Measurements from ENCODE around the gene BLACAT1. TPM values are rescaled to one million over a fixed set of nuclear protein-coding genes. Genes with fewer than 3 reads are reported as not detected.

BLACAT1 gene
- total and polyA plus RNA-seq, 9 of the 15 experiments (the other 6 are each of a cell fraction or from before 2014, with no cell fraction given): 0.10 to 5.9 (median 0.73) TPM

GRCh38 chr1:205502992-205503391 is 47.1 kb upstream of the BLACAT1 start (continued):
- no peak for TF ChIP-seq ARNT (IDR thresholded peaks at IDR 0.05)
- TF ChIP-seq ZNF57 (CRISPR knock-in tag; IDR thresholded peaks at IDR 0.05): no peak

GRCh38 chr1:205502111-205502810 is 46.4 kb upstream of the BLACAT1 start:
- DNase-seq (ENCODE audit: extremely low read depth in 1 of 4, low spot score in 3 of 4) (no peak), ATAC-seq (no peak), FAIRE-seq (no peak)
- peaks cover 0 to 17% of the 10 kb centered on the region in 2 experiments; a peak in 2 of 5 replicates for H3K4me1 ChIP-seq (replicated peaks in 1 of 2; ENCODE audit: control insufficient read depth in 2 of 2, insufficient read depth in 2 of 2, low read length in 2 of 2)
- H3K27ac ChIP-seq (ENCODE audit: extremely low read depth, low read depth, low read length): no peak overlapping the region
- H3K4me3 ChIP-seq: no peak overlapping the region
- whole genome bisulfite sequencing (ENCODE audit: insufficient coverage, low coverage, missing lambda C conversion rate): 0% methylated on average over 3 of the region's 3 CpGs
- no peaks in the 10 kb centered on the region for H3K9me1 ChIP-seq (ENCODE audit: control insufficient read depth, insufficient read depth, low read length)
- ChIA-PET CTCF (ENCODE audit: low intra/inter-chr PET ratio) (interaction anchor here (1.1 kb wide), 1 partner anchor 17 kb away, joined by 4 read pairs; no protein-coding TSS in a partner anchor), POLR2A (interaction anchor here (0.9 to 1.0 kb wide), 2 partner anchors 8 to 14 kb away, joined by 3 read pairs; no protein-coding TSS in a partner anchor)
- in situ Hi-C loops (cut with MboI): no loop called here
- peaks cover 10% of the 10 kb centered on the region; the same call in 1 of the 2 replicates for H4K20me1 ChIP-seq (replicated peaks; ENCODE audit: control insufficient read depth, insufficient read depth, low read length)
- no peak for TF ChIP-seq TSC22D4 (tag; IDR thresholded peaks at IDR 0.05)
- TF ChIP-seq EGR1 (conservative IDR thresholded peaks at IDR 0.05): no peak
- no peak for TF ChIP-seq HCFC1 (IDR thresholded peaks at IDR 0.05; ENCODE audit: low read depth, low read length)
- no peak for TF ChIP-seq E2F3 (CRISPR knock-in tag; IDR thresholded peaks at IDR 0.05)
- no peak for TF ChIP-seq TOE1 (IDR thresholded peaks at IDR 0.05; ENCODE audit: borderline replicate concordance)
- TF ChIP-seq TOE1 (CRISPR knock-in tag; IDR thresholded peaks at IDR 0.05; ENCODE audit: borderline replicate concordance, low read depth): no peak
- TF ChIP-seq SMAD4 (CRISPR knock-in tag; conservative IDR thresholded peaks at IDR 0.05): no peak
- H2AFZ ChIP-seq (ENCODE audit: low read depth, low read length): no peak overlapping the region
- BruUV-seq (replicated peaks): no TSS peak
- H3K36me3 ChIP-seq (ENCODE audit: control insufficient read depth, insufficient read depth, low read length): no peaks in the 10 kb centered on the region
- peaks cover 40 to 73% of the 10 kb centered on the region in 2 experiments for H3K27me3 ChIP-seq (ENCODE audit: control insufficient read depth in 2 of 2, insufficient read depth in 2 of 2, low read length in 2 of 2)
- no peaks in the 10 kb centered on the region for H3K79me2 ChIP-seq (ENCODE audit: control insufficient read depth, insufficient read depth, low read length)
- no peak overlapping the region for H3K9ac ChIP-seq (ENCODE audit: insufficient read depth in 1 of 2, low read depth in 2 of 2, low read length in 2 of 2)
- no peak overlapping the region for H3K4me2 ChIP-seq (ENCODE audit: insufficient read depth, low read length)
- intact Hi-C loops (cut with micrococcal nuclease): no loop called here
- H3K9me3 ChIP-seq (replicated peaks; ENCODE audit: control insufficient read depth, insufficient read depth, low read depth, low read length): no peaks in the 10 kb centered on the region
